GM21619 (cell line): Measurements from ENCODE around the gene UNC13D.
"Not testable (repeated sequence)": the region's sequence is repeated elsewhere in the genome, so short reads cannot be mapped to it uniquely, and the experiment has no call there.

Source experiments
- ATAC-seq: cut with Tn5 transposase; IDR thresholded peaks from one replicate; pipeline ENCODE4 v1.9.1; 2021; ENCODE audit not compliant: unreplicated experiment

Gene UNC13D

DNA sequence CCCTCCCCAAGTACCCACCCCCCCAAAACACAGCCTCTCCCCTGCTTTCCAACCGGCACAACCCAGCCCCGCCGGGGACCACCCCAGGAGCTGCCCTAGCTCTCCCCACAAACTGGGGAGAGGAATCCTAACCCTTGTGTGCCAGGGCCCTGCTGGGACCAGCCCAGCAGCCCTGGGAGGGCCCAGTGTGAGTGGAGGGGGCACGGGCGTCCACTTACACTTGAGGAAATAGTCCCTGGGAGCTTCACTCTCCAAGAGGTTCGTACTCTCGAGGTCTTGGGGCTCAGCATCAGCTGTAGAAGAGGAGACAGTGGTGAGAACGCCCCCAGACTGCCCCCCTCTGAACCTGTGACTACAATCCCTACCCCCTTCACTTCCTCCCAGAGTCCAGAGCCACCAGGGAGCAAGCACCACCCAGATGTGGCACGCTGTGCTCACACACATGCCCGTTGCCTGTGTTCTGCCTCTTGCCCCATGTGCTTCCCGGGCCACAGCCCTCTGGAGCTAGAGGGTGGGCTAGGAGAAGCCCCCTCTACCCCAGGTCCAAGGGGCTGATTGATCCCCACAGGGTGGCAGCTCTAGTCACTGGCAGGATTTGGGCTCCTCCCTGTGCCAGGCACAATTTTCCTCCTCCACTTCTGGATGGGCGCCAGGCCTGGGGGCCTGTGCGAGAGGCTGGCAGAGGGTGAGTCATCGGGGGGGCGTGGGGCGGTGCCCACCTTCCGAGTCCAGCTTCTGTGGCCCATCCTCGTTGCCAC lies 31.2 kb upstream of the UNC13D start:
- ATAC-seq, result no peak

GRCh38 chr17:75874323-75875181 lies 30.3 kb upstream of the UNC13D start:
- no peak for ATAC-seq

- ATAC-seq, result no peak
These were observed 29.6 kb upstream of the UNC13D start for GRCh38 chr17:75873587-75874322.

DNA sequence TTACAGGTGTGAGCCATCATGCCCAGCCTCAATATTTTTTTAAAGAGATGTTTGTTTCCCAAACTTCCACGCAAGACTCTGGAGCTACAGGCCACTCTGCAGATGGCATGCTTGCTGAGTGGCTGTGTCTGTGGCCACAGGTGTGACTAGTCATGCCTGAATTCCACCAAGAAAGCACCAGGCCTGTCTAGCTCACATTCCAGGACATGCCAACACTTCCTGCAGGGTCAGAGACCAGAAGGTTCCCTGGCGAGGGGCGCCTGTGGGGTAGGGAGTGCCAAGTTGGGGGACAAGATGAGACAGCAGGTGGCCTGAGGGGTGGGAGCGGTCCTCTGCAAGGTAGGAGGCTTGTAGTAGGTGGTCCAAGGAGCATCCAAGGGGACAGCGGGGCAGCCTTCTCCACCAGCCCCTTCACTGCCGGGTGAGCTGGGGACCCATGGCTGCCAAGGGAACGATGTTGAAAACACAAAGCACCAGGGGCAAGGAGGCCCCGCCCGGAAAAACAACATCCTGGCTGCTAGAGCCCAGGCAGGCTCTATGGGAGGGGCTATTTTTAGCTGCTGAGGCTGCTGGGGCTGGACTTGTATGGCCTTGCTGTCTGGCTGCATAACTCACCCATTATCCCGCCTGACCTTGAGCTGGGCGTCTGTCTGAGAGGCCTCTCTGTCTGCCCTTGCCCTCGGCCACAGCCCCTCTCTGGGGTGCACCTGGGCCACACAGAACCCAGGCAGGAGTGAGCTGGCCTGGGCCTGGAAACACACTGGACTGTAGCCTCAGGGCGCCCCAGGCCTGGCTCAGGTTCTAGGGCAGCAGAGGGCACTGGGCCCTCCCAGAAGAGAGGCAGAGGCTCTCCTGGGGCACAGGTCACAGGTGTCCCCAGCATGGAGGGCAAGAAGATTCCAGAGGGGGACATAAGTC lies 28.5 kb upstream of the UNC13D start:
- no peak for ATAC-seq

DNA sequence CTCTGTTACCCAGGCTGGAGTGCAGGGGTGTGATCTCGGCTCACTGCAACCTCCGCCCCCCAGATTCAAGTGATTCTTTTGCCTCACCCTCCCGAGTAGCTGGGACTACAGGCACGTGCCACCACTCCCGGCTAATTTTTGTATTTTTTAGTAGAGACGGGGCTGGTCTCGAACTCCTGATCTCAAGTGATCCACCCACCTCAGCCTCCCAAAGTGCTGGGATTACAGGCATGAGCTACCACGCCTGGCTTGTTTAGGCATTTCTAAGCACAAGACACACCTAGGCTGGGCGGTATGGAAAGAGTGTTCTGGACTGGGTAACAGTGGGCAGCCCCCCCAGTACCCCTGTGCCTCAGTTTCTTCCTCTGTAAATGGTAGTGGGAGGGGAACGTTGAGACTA lies 26.0 kb upstream of the UNC13D start:
- ATAC-seq, result not testable (repeated sequence)

- no peak for ATAC-seq
These were observed 25.3 kb upstream of the UNC13D start for GRCh38 chr17:75869282-75870141.

DNA sequence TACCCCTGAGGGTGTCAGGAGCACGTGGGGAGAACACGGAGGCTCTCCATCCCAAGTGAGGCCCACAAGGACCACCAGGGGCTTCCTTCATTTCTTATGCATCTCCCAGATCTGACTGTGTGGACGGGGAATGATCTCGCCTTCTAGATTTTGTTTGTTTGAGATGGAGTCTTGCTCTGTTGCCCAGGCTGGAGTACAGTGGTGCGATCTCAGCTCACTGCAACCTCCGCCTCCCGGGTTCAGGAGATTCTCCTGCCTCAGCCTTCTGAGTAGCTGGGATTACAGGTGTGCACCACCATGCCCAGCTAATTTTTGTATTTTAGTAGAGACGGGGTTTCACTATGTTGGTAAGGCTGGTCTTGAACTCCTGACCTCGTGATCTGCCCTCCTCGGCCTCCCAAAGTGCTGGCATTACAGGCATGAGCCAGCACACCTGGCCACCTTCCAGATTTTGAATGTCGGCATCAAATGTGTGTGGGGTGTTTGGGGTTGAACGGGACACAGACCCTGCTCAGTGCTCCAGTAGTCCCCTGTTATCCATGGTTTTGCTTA lies 24.6 kb upstream of the UNC13D start:
- ATAC-seq, result not testable (repeated sequence)

GRCh38 chr17:75865404-75866188 lies 21.4 kb upstream of the UNC13D start:
- not testable (repeated sequence) for ATAC-seq

- peak; percentile 19 for ATAC-seq
These were observed 20.7 kb upstream of the UNC13D start for GRCh38 chr17:75864887-75865286.

DNA sequence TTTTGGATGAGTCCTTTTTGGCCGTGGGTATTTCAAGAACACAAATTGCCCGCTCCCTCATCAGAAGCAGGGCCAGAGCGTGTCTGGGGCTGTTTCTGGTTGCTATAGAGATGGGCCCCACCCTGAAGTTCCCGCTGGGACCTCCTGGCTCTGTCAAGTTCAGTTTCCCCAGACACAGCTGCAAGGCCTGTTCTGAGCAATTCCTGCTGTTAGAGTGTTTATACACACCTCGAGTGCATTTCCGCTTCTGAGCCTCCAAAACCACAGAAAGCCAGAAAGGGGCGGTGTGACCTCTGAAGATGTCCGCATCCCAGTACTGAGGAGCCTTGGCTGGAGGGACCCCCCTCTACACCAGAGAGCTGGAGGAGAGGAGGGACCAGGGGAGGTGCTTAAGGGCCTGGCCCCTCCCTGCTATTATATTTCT lies 20.3 kb upstream of the UNC13D start:
- ATAC-seq, result peak; percentile 85

DNA sequence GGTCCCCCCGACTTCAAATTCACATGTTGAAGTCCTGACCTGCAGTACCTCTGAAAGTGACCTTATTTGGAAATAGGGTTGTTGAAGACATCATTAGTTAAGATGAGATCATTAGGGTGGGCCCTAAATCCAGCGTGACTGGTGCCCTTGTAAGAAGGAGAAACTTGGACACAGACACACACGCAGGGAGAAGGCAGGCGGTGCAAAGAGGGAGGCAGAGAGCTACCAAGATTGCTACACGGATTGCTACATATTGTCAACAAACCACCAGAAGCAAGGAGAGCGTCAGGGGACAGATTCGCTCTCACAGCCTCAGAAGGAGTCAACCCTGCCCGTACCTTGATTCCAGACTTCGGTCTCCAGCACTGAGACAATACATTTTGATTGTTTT lies 17.7 kb upstream of the UNC13D start:
- ATAC-seq, result no peak

DNA sequence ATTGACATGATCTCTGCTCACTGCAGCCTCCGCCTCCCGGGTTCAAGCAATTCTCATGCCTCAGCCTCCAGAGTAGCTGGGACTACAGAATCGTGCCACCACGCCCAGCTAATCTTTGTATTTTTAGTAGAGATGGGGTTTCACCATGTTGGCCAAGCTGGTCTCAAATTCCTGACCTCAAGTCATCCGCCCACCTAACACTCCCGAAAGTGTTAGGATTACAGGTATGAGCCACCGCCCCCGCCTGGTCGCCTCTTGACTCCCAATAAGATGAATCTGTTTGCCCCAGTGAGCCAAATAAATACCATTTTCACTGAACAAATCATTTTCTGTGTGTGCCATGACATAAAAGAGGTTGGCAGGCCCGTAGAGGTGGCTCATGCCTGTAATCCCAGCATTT lies 15.2 kb upstream of the UNC13D start:
- ATAC-seq, result not testable (repeated sequence)

DNA sequence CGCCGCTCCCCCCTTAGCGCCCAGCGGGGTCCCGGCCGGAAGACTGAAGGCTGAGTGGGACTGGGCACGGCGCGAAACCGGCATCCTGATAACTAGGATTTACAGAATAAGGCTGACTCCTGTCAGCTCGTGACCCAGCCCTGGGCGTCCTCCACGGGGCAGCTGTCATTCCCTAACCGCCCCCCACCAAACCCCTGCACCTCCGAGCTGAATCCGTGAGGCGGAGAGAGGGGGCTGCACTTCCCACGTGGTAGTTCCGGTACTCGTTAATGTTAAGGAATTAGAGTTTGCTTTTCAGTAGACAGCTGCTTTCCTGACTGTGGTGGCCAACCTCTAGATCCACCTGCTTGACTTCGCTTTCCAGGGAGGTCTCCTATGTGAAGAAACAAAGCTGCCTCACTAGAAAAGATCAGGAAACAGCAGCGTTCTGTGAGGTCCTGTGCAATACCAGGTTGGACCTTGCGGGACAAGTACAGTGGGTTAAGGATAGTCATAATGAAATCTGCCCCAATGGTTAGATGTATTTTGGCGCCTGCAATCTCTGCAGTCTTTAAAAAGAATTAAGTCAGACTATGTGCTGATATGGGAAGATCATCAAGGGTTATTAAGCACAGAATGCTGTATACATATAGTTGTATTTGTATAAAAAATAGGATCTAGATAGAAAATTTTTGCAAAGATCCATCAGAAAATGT lies 12.0 kb upstream of the UNC13D start:
- ATAC-seq, result no peak

DNA sequence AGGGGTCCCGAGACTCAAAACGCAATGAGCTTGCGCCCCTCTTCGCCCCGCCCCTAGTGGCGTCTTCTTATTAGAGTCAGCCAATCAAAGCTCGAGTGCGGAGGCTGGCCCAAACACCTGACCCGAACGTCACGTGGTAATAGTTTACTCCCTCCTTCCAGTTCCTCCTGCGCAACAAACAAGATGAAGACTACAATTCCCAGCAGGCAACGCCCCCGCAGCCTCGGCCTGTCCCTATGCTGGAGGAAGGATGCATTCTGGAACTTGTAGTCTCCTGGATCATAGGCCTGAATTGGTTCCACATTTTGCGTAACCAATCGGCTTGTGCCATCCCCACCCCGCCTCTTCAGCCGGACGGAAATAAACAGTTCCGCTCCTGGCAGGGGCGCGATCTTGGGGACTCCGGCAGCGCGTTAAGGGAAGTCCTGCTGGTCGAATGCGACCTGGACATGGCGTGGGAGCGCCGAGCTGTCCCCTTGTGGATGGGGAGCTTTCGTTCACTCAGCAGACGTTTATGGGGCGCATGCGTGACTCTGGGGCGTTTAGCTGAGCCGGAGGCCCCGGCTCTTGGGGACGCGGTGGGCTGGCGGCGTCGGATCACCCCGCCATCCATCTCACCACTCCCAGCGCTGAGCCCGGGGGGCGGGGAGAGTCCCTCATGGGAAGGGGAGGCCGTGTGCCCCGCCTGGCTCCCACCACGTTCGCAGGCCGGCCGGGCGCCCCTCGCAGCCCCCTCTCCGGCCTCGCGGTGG lies 11.3 kb upstream of the UNC13D start, which contains the start of gene WBP2:
Gene WBP2 (minus strand): TSS at position 26 of the 752 bp plus-strand sequence. CDS start 38 bp downstream, outside the sequence.
- ATAC-seq, result peak; percentile 76

GRCh38 chr17:75854881-75855309 lies 10.7 kb upstream of the UNC13D start:
- no peak for ATAC-seq

- no peak for ATAC-seq
These were observed 10.0 kb upstream of the UNC13D start for GRCh38 chr17:75854101-75854748.
